HL-60 (cell line): Measurements from ENCODE around the gene PNPLA4.

ENCODE experiments used
- DNase-seq, 2 experiments: peaks; one replicate each; pipeline ENCODE4 v3.0.0-alpha.2; 2010 to 2020; ENCODE audit warnings: low read depth in 1 of 2, low spot score in 1 of 2
- H3K27ac ChIP-seq: fragments of 250-450 bp; sonication (Bioruptor Pico); replicated peaks from 2 replicates; pipeline ENCODE4 v1.5.1; 2020; ENCODE audit warnings: mild to moderate bottlenecking, moderate library complexity
- H3K27me3 ChIP-seq: fragments of 250-450 bp; sonication (Bioruptor Pico); 2 replicates; pipeline ENCODE4 v1.5.1; 2021; ENCODE audit warnings: mild to moderate bottlenecking, moderate library complexity; ENCODE audit not compliant: insufficient read depth, poor library complexity, severe bottlenecking
- H3K4me3 ChIP-seq: replicated peaks from 2 replicates; pipeline ENCODE4 v1.5.1; 2011; ENCODE audit warnings: mild to moderate bottlenecking, control low read depth, low read length; ENCODE audit not compliant: insufficient read depth
- GABPA ChIP-seq: IDR thresholded peaks from 2 replicates; pipeline ENCODE4 v1.6.1; 2012; ENCODE audit warnings: low read depth
- POLR2AphosphoS5 ChIP-seq: IDR thresholded peaks from 2 replicates; pipeline ENCODE4 v1.6.1; 2012; ENCODE audit warnings: low read depth
- SPI1 ChIP-seq: IDR thresholded peaks from 2 replicates; pipeline ENCODE4 v1.6.1; 2012; ENCODE audit warnings: low read depth, mild to moderate bottlenecking, borderline replicate concordance
- TF ChIP-seq, protein P1 (sequence below): IDR thresholded peaks from one replicate; pipeline ENCODE4 v1.5.1; 2011; ENCODE audit warnings: low read length, control low read depth, inconsistent platforms; ENCODE audit not compliant: insufficient read depth
- TF ChIP-seq, protein P2 (sequence below): IDR thresholded peaks from 2 replicates; pipeline ENCODE4 v1.6.1; 2012; ENCODE audit warnings: low read depth; ENCODE audit not compliant: insufficient replicate concordance

PNPLA4 gene

DNA sequence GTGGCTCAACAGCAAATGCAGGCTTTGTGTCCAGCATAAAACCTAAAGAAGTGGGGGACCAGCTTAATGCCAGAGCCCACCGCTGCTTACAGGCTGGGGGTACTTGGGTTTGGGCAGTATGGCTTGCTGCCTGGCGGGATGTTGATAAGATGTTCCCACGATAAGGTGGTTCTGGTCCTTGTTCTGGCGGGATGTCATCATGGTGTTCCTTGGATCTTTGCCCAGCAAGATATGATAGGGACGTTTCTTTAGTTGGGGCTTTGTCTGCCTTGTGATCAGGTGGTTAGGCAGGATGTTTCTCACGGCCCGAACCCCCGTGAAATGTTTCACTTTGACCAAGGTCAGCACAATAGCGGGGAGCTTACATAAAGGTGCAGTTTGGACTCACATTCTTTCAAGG is 35.3 kb downstream of the PNPLA4 start:
- Histone ChIP-seq H3K4me3 (no peak overlapping the region), H3K27me3 (no peaks in the 10 kb centered on the region), H3K27ac (no peak overlapping the region)
- no peak for DNase-seq
- TF ChIP-seq, protein P1, sequence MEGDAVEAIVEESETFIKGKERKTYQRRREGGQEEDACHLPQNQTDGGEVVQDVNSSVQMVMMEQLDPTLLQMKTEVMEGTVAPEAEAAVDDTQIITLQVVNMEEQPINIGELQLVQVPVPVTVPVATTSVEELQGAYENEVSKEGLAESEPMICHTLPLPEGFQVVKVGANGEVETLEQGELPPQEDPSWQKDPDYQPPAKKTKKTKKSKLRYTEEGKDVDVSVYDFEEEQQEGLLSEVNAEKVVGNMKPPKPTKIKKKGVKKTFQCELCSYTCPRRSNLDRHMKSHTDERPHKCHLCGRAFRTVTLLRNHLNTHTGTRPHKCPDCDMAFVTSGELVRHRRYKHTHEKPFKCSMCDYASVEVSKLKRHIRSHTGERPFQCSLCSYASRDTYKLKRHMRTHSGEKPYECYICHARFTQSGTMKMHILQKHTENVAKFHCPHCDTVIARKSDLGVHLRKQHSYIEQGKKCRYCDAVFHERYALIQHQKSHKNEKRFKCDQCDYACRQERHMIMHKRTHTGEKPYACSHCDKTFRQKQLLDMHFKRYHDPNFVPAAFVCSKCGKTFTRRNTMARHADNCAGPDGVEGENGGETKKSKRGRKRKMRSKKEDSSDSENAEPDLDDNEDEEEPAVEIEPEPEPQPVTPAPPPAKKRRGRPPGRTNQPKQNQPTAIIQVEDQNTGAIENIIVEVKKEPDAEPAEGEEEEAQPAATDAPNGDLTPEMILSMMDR: no peak
- TF ChIP-seq, protein P2, sequence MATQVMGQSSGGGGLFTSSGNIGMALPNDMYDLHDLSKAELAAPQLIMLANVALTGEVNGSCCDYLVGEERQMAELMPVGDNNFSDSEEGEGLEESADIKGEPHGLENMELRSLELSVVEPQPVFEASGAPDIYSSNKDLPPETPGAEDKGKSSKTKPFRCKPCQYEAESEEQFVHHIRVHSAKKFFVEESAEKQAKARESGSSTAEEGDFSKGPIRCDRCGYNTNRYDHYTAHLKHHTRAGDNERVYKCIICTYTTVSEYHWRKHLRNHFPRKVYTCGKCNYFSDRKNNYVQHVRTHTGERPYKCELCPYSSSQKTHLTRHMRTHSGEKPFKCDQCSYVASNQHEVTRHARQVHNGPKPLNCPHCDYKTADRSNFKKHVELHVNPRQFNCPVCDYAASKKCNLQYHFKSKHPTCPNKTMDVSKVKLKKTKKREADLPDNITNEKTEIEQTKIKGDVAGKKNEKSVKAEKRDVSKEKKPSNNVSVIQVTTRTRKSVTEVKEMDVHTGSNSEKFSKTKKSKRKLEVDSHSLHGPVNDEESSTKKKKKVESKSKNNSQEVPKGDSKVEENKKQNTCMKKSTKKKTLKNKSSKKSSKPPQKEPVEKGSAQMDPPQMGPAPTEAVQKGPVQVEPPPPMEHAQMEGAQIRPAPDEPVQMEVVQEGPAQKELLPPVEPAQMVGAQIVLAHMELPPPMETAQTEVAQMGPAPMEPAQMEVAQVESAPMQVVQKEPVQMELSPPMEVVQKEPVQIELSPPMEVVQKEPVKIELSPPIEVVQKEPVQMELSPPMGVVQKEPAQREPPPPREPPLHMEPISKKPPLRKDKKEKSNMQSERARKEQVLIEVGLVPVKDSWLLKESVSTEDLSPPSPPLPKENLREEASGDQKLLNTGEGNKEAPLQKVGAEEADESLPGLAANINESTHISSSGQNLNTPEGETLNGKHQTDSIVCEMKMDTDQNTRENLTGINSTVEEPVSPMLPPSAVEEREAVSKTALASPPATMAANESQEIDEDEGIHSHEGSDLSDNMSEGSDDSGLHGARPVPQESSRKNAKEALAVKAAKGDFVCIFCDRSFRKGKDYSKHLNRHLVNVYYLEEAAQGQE: no peak
- no peak for TF ChIP-seq POLR2AphosphoS5
- no peak for TF ChIP-seq SPI1
- no peak for TF ChIP-seq GABPA

DNA sequence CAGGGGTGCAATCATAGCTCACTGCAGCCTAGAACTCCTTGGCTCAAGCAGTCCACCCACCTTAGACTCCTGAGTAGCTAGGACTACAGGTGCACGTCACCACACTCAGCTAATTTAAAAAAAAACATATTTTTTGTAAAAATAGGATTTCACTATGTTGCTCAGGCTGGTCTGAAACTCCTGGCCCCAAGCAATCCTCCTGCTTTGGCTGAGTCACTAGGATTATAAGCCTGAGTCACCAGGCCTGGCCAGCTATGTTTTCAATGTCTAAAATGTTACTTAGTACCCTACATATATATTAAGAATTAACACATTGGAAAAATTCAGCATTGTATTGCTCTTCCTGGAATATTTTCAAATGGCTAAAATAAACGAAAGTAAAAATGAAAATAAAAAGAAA is 37.5 kb downstream of the PNPLA4 start:
- Histone ChIP-seq H3K4me3 (no peak overlapping the region), H3K27me3 (no peaks in the 10 kb centered on the region), H3K27ac (no peak overlapping the region)
- DNase-seq: no peak
- TF ChIP-seq GABPA (no peak), SPI1 (no peak), POLR2AphosphoS5 (no peak)
- TF ChIP-seq, protein P2: no peak
- TF ChIP-seq, protein P1: no peak

DNA sequence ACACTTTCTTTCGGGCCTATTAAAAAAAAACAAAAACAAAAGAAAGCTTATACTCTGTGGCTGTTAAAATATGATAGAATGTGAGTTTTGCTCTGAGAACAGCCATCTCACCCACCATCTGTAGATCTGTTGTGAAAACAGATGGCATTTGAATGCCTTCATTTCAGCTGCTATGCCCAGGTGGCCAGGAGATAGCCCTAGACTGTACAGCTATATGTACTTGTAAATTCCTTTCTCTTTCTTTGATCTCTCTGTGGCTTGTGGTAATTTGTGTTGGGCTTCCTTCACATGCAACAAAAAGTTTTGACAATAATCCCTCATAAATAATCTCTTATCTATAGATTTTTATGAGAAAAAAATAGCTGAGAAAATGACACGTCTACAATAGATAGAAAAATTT is 38.1 kb downstream of the PNPLA4 start:
- no peak overlapping the region for H3K27ac ChIP-seq
- no peak for DNase-seq
- no peak overlapping the region for H3K4me3 ChIP-seq
- no peaks in the 10 kb centered on the region for H3K27me3 ChIP-seq
- TF ChIP-seq, protein P2: no peak
- TF ChIP-seq POLR2AphosphoS5 (no peak), SPI1 (no peak), GABPA (no peak)
- TF ChIP-seq, protein P1: no peak
